ENCODE measurements around the gene NCOA3. TPM values are rescaled to one million over a fixed set of nuclear protein-coding genes. Genes with fewer than 3 reads are reported as not detected.

NCOA3 gene
- total RNA-seq, 1 experiment from 2014 or later: 68.6 TPM

- Mint-ChIP-seq H3K4me1 (ENCODE audit: insufficient read depth, unreplicated experiment) (peaks cover 13% of the 10 kb centered on the region), H3K4me3 (ENCODE audit: unreplicated experiment) (no peak overlapping the region), H3K36me3 (ENCODE audit: insufficient read depth, unreplicated experiment) (peaks cover 93% of the 10 kb centered on the region), H3K27ac (ENCODE audit: low read depth, unreplicated experiment) (no peak overlapping the region), H3K27me3 (ENCODE audit: insufficient read depth, unreplicated experiment) (no peaks in the 10 kb centered on the region), H3K9me3 (ENCODE audit: unreplicated experiment) (no peaks in the 10 kb centered on the region)
- no TSS peak for BruUV-seq (replicated peaks)
- POLR2A ChIA-PET: interaction anchor here (0.8 kb wide), 1 partner anchor 52 kb away, joined by 3 read pairs; no protein-coding TSS in a partner anchor
- CTCF ChIA-PET: interaction anchor here (0.5 to 6.7 kb wide), 11 partner anchors 17 to 961 kb away, joined by 3 to 103 read pairs (median 3); no protein-coding TSS in a partner anchor
- TF ChIP-seq, protein P1, sequence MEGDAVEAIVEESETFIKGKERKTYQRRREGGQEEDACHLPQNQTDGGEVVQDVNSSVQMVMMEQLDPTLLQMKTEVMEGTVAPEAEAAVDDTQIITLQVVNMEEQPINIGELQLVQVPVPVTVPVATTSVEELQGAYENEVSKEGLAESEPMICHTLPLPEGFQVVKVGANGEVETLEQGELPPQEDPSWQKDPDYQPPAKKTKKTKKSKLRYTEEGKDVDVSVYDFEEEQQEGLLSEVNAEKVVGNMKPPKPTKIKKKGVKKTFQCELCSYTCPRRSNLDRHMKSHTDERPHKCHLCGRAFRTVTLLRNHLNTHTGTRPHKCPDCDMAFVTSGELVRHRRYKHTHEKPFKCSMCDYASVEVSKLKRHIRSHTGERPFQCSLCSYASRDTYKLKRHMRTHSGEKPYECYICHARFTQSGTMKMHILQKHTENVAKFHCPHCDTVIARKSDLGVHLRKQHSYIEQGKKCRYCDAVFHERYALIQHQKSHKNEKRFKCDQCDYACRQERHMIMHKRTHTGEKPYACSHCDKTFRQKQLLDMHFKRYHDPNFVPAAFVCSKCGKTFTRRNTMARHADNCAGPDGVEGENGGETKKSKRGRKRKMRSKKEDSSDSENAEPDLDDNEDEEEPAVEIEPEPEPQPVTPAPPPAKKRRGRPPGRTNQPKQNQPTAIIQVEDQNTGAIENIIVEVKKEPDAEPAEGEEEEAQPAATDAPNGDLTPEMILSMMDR (IDR thresholded peaks at IDR 0.05; ENCODE audit: unreplicated experiment): no peak
- DNase-seq (ENCODE audit: unreplicated experiment): no peak
- intact Hi-C loops (cut with micrococcal nuclease): loop anchor here (5.0 kb wide), 1 partner anchor 637 kb away; no protein-coding TSS in a partner anchor
These were observed 158.4 kb downstream of the NCOA3 start for GRCh38 chr20:47659904-47660601.

DNA sequence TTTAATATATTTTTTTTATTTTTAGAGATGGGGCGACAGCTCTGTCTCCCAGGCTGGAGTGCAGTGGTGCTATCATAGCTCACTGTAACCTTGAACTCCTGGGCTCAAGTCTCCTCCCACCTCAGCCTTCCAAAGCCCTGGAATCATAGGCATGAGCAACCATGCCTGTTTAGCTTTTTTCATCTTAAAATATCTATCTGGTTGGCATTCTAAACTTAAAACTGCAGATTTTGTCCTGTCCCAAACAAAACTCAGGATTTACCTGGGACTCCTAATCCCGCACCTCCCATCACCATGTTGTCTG is 158.9 kb downstream of the NCOA3 start:
- peaks cover 93% of the 10 kb centered on the region for H3K36me3 Mint-ChIP-seq (ENCODE audit: insufficient read depth, unreplicated experiment)
- no peak overlapping the region for H3K27ac Mint-ChIP-seq (ENCODE audit: low read depth, unreplicated experiment)
- intact Hi-C loops (cut with micrococcal nuclease): loop anchor here (5.0 kb wide), 1 partner anchor 637 kb away; no protein-coding TSS in a partner anchor

DNA sequence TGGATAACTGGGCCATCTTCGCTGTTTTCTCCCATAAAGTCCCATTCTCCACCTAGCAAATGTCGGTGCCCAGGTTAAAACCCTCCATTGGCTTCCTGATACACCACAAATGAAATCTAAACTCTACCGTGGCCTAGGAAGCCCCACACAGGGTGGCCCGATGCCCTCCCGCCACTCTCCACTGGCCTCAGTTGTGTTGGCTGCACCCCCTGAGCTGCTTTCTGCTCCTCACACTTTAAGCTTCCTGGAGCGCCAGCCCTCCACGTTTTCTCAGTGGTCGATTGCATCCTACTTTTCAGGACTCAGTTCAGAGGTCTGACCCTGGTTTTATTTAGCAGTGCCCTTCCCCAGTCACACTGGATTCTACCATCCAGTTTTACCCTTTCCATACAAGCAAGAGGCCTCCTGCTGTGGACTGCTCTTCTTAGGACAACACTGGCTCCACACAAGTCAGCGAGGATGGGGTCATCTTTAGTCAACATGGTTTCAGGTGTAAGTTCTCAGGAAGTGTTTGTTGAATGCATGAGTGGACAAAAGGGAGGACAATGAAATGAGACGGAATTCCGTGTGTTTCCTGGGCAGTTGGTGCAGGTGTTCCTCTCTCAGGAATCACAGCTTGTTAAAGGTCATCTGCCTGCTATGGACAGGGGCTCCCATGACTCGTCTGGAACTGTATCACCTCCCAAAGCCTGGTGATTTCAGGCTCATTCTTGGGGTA is 159.5 kb downstream of the NCOA3 start:
- no TSS peak for BruUV-seq (replicated peaks)
- no peak overlapping the region for H3K27ac Mint-ChIP-seq (ENCODE audit: low read depth, unreplicated experiment)
- TF ChIP-seq, protein P1 (IDR thresholded peaks at IDR 0.05; ENCODE audit: unreplicated experiment): no peak
- CTCF ChIA-PET: interaction anchor here (0.5 to 6.7 kb wide), 7 partner anchors 17 to 959 kb away, joined by 3 to 103 read pairs (median 3); no protein-coding TSS in a partner anchor
- intact Hi-C loops (cut with micrococcal nuclease): loop anchor here (5.0 kb wide), 1 partner anchor 636 kb away; no protein-coding TSS in a partner anchor
- DNase-seq (ENCODE audit: unreplicated experiment): no peak
- peaks cover 14% of the 10 kb centered on the region for H3K4me1 Mint-ChIP-seq (ENCODE audit: insufficient read depth, unreplicated experiment)
- H3K27me3 Mint-ChIP-seq (ENCODE audit: insufficient read depth, unreplicated experiment): no peaks in the 10 kb centered on the region
- no peak overlapping the region for H3K4me3 Mint-ChIP-seq (ENCODE audit: unreplicated experiment)
- H3K9me3 Mint-ChIP-seq (ENCODE audit: unreplicated experiment): no peaks in the 10 kb centered on the region
- peaks cover 88% of the 10 kb centered on the region for H3K36me3 Mint-ChIP-seq (ENCODE audit: insufficient read depth, unreplicated experiment)
- POLR2A ChIA-PET: interaction anchor here (0.6 to 1.7 kb wide), 5 partner anchors 8 to 608 kb away, joined by 3 to 9 read pairs (median 3); no protein-coding TSS in a partner anchor

More for the DNA sequence above, 158.9 kb downstream of the NCOA3 start:
- ChIA-PET CTCF (interaction anchor here (0.5 to 6.7 kb wide), 9 partner anchors 17 to 960 kb away, joined by 3 to 103 read pairs (median 3); no protein-coding TSS in a partner anchor), POLR2A (interaction anchor here (0.6 to 0.8 kb wide), 2 partner anchors 52 to 608 kb away, joined by 3 read pairs; no protein-coding TSS in a partner anchor)
- TF ChIP-seq, protein P1 (IDR thresholded peaks at IDR 0.05; ENCODE audit: unreplicated experiment): no peak
- Mint-ChIP-seq H3K4me1 (ENCODE audit: insufficient read depth, unreplicated experiment) (peaks cover 14% of the 10 kb centered on the region), H3K4me3 (ENCODE audit: unreplicated experiment) (no peak overlapping the region), H3K27me3 (ENCODE audit: insufficient read depth, unreplicated experiment) (no peaks in the 10 kb centered on the region), H3K9me3 (ENCODE audit: unreplicated experiment) (no peaks in the 10 kb centered on the region)
- DNase-seq (ENCODE audit: unreplicated experiment): no peak
- BruUV-seq (replicated peaks): no TSS peak

GRCh38 chr20:47661714-47662113 is 160.0 kb downstream of the NCOA3 start:
- no peak overlapping the region for H3K27ac Mint-ChIP-seq (ENCODE audit: low read depth, unreplicated experiment)
- ChIA-PET CTCF (interaction anchor here (0.6 to 6.7 kb wide), 8 partner anchors 12 to 1243 kb away, joined by 3 to 103 read pairs (median 3); no protein-coding TSS in a partner anchor), POLR2A (interaction anchor here (1.2 to 1.7 kb wide), 3 partner anchors 8 to 209 kb away, joined by 3 to 9 read pairs (median 3); no protein-coding TSS in a partner anchor)
- BruUV-seq (replicated peaks): no TSS peak
- peaks cover 88% of the 10 kb centered on the region for H3K36me3 Mint-ChIP-seq (ENCODE audit: insufficient read depth, unreplicated experiment)
- TF ChIP-seq, protein P1 (IDR thresholded peaks at IDR 0.05; ENCODE audit: unreplicated experiment): no peak
- H3K4me1 Mint-ChIP-seq (ENCODE audit: insufficient read depth, unreplicated experiment): peaks cover 14% of the 10 kb centered on the region
- H3K9me3 Mint-ChIP-seq (ENCODE audit: unreplicated experiment): no peaks in the 10 kb centered on the region
- H3K4me3 Mint-ChIP-seq (ENCODE audit: unreplicated experiment): no peak overlapping the region
- H3K27me3 Mint-ChIP-seq (ENCODE audit: insufficient read depth, unreplicated experiment): no peaks in the 10 kb centered on the region
- intact Hi-C loops (cut with micrococcal nuclease): loop anchor here (5.0 kb wide), 1 partner anchor 636 kb away; no protein-coding TSS in a partner anchor
- no peak for DNase-seq (ENCODE audit: unreplicated experiment)

Measured in MCF 10A (cell line).